Calu3 (cell line): ENCODE results near the gene CCDC112. TPM values are rescaled to one million over a fixed set of nuclear protein-coding genes. Genes with fewer than 3 reads are reported as not detected.

ENCODE experiments used
- BruUV-seq: library from RNA; stranded (reverse); fragments of 400-500 nt; replicated peaks from 2 replicates; lab custom pipeline; 2021; lab: Mats Ljungman, UMichigan
- CTCF ChIA-PET: fragments of 300-600 bp; sonication (Branson Sonifier 250); formaldehyde crosslinking; loops from one replicate; lab custom pipeline; 2022; ENCODE audit warnings: antibody characterized with exemption; lab: Charles Lee
- DNase-seq: peaks from one replicate; pipeline ENCODE4 v3.0.0; 2022
- H3K27ac Mint-ChIP-seq: one replicate; pipeline ENCODE4 v1.8.0; 2022; ENCODE audit warnings: mixed read lengths; ENCODE audit not compliant: unreplicated experiment
- H3K27me3 Mint-ChIP-seq: one replicate; pipeline ENCODE4 v1.8.0; 2022; ENCODE audit warnings: mixed read lengths; ENCODE audit not compliant: unreplicated experiment
- H3K36me3 Mint-ChIP-seq: one replicate; pipeline ENCODE4 v1.8.0; 2022; ENCODE audit warnings: mild to moderate bottlenecking, moderate library complexity, mixed read lengths; ENCODE audit not compliant: insufficient read depth, unreplicated experiment
- H3K4me1 Mint-ChIP-seq: one replicate; pipeline ENCODE4 v1.8.0; 2022; ENCODE audit warnings: mild to moderate bottlenecking, low read depth, mixed read lengths; ENCODE audit not compliant: unreplicated experiment
- H3K4me3 Mint-ChIP-seq: one replicate; pipeline ENCODE4 v1.8.0; 2022; ENCODE audit warnings: mild to moderate bottlenecking, low read depth, moderate library complexity, mixed read lengths; ENCODE audit not compliant: unreplicated experiment
- H3K9me3 Mint-ChIP-seq: one replicate; pipeline ENCODE4 v1.8.0; 2022; ENCODE audit warnings: low read depth, mixed read lengths; ENCODE audit not compliant: unreplicated experiment
- CTCF ChIP-seq: fragments of 200-600 bp; IDR thresholded peaks from one replicate; pipeline ENCODE4 v1.8.0; 2022; ENCODE audit warnings: antibody characterized with exemption; ENCODE audit not compliant: unreplicated experiment
- intact Hi-C: fragments of 100-400 bp; cut with micrococcal nuclease; formaldehyde crosslinking; loops from one replicate; pipeline ENCODE4 v1.10.0; 2022; ENCODE audit not compliant: unreplicated experiment
- total RNA-seq: library from RNA; stranded (reverse); gene quantifications from 2 replicates; pipeline ENCODE4 v1.2.3, GENCODE V29; 2022

CCDC112 gene
- total RNA-seq, 1 experiment from 2014 or later = 11.2 TPM

- no peaks in the 10 kb centered on the region for H3K27me3 Mint-ChIP-seq
- CTCF ChIA-PET = no interaction called here
- no peaks in the 10 kb centered on the region for H3K36me3 Mint-ChIP-seq
- no peaks in the 10 kb centered on the region for H3K9me3 Mint-ChIP-seq
- H3K27ac Mint-ChIP-seq = no peak overlapping the region
- no TSS peak for BruUV-seq
- H3K4me1 Mint-ChIP-seq = peaks cover 12% of the 10 kb centered on the region
- TF ChIP-seq CTCF = no peak
- no peak for DNase-seq
- intact Hi-C loops = no loop called here
- no peak overlapping the region for H3K4me3 Mint-ChIP-seq
Observed at GRCh38 chr5:115282131-115282530, 14.3 kb downstream of the CCDC112 start.

- H3K9me3 Mint-ChIP-seq = no peaks in the 10 kb centered on the region
Observed at GRCh38 chr5:115274584-115274983, 21.9 kb downstream of the CCDC112 start.

GRCh38 chr5:115272297-115272958 lies 24.0 kb downstream of the CCDC112 start:
- no peaks in the 10 kb centered on the region for H3K27me3 Mint-ChIP-seq
- BruUV-seq = no TSS peak
- CTCF ChIA-PET = interaction anchor here (0.7 kb wide), 1 partner anchor 1770 kb away, joined by 3 read pairs; no protein-coding TSS in a partner anchor
- no peak for TF ChIP-seq CTCF
- no peaks in the 10 kb centered on the region for H3K9me3 Mint-ChIP-seq
- H3K4me3 Mint-ChIP-seq = no peak overlapping the region
- DNase-seq = no peak
- no peaks in the 10 kb centered on the region for H3K4me1 Mint-ChIP-seq
- no peak overlapping the region for H3K27ac Mint-ChIP-seq
- peaks cover 8% of the 10 kb centered on the region for H3K36me3 Mint-ChIP-seq
- intact Hi-C loops = no loop called here

More at GRCh38 chr5:115274584-115274983, 21.9 kb downstream of the CCDC112 start:
- intact Hi-C loops = no loop called here
- CTCF ChIA-PET = no interaction called here
- no peak for TF ChIP-seq CTCF
- Mint-ChIP-seq H3K27ac (no peak overlapping the region), H3K4me1 (no peaks in the 10 kb centered on the region), H3K27me3 (no peaks in the 10 kb centered on the region), H3K4me3 (no peak overlapping the region), H3K36me3 (peaks cover 8% of the 10 kb centered on the region)
- BruUV-seq = no TSS peak
- no peak for DNase-seq

- no peak for TF ChIP-seq CTCF
- H3K9me3 Mint-ChIP-seq = no peaks in the 10 kb centered on the region
- intact Hi-C loops = no loop called here
- no TSS peak for BruUV-seq
- CTCF ChIA-PET = interaction anchor here (0.7 kb wide), 2 partner anchors 61 to 1769 kb away, joined by 3 read pairs; no protein-coding TSS in a partner anchor
- no peak overlapping the region for H3K27ac Mint-ChIP-seq
- H3K27me3 Mint-ChIP-seq = no peaks in the 10 kb centered on the region
- peaks cover 6% of the 10 kb centered on the region for H3K36me3 Mint-ChIP-seq
- H3K4me3 Mint-ChIP-seq = no peak overlapping the region
- no peaks in the 10 kb centered on the region for H3K4me1 Mint-ChIP-seq
- DNase-seq = no peak
Observed at GRCh38 chr5:115271295-115272050, 25.0 kb downstream of the CCDC112 start.
